Right atrium auricular region (tissue), 2 donors: ENCODE measurements around the gene TTC5. TPM values are rescaled to one million over a fixed set of nuclear protein-coding genes. Genes with fewer than 3 reads are reported as not detected.

Experiments used
- DNase-seq: peaks from one replicate; pipeline ENCODE4 v3.0.0-alpha.2; 2019; ENCODE audit warnings: low spot score
- H3K27ac ChIP-seq, 2 donors: fragments of 200-600 bp; sonication (generic); 1 replicate in 1 of 2; 2 replicates in 1 of 2; pipeline ENCODE4 v1.5.1; 2016 to 2019
- H3K27me3 ChIP-seq, 2 donors: fragments of 200-600 bp; sonication (generic); one replicate each; pipeline versions ENCODE4 v1.5.1 to v1.6.0; 2017 to 2019
- H3K36me3 ChIP-seq: fragments of 200-600 bp; sonication (generic); one replicate; pipeline ENCODE4 v1.5.1; 2016
- H3K4me1 ChIP-seq, 2 donors: fragments of 200-600 bp; sonication (generic); one replicate each; pipeline versions ENCODE4 v1.5.1 to v1.6.0; 2017 to 2019
- H3K4me3 ChIP-seq, 2 donors: fragments of 200-600 bp; sonication (generic); 1 replicate in 1 of 2; 2 replicates in 1 of 2; pipeline ENCODE4 v1.5.1; 2017 to 2019; ENCODE audit warnings: mild to moderate bottlenecking in 1 of 2, moderate library complexity in 1 of 2
- H3K9me3 ChIP-seq, 2 donors: fragments of 200-600 bp; sonication (generic); one replicate each; pipeline ENCODE4 v1.5.1; 2019
- total RNA-seq, 2 donors: library from RNA; depleted of rRNA; stranded (reverse); fragments of >200 nt; gene quantifications; one replicate each; pipeline ENCODE4 v1.1.0, GENCODE V29; 2016
- TF ChIP-seq, protein P1 (sequence below), 2 donors: fragments of 200-600 bp; sonication (generic); IDR thresholded peaks; one replicate each; pipeline ENCODE4 v1.5.1; 2019; ENCODE audit warnings: antibody characterized with exemption in 2 of 2

TTC5 gene
- total RNA-seq, 2 donors from 2014 or later, result 4.3 to 7.7 TPM

DNA sequence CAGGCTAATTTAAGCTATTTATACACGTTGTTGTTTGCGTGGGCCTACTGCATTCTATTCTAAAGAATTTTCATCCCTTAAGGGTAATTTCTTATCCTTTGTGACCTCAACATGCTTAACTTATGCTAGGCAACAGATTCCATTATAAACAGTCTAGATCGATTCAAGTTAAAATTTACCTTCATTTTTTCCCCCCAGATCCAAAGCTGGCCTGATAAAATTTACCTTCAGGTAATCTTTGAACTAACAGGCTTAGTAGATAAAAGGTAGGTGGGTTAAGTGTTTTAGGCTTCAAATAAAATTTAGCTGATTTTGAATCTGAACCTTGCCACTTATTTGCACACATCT is 27.7 kb upstream of the TTC5 start:
- H3K27ac ChIP-seq, result peak overlapping the region; percentile 87 to 91
- TF ChIP-seq, protein P1, sequence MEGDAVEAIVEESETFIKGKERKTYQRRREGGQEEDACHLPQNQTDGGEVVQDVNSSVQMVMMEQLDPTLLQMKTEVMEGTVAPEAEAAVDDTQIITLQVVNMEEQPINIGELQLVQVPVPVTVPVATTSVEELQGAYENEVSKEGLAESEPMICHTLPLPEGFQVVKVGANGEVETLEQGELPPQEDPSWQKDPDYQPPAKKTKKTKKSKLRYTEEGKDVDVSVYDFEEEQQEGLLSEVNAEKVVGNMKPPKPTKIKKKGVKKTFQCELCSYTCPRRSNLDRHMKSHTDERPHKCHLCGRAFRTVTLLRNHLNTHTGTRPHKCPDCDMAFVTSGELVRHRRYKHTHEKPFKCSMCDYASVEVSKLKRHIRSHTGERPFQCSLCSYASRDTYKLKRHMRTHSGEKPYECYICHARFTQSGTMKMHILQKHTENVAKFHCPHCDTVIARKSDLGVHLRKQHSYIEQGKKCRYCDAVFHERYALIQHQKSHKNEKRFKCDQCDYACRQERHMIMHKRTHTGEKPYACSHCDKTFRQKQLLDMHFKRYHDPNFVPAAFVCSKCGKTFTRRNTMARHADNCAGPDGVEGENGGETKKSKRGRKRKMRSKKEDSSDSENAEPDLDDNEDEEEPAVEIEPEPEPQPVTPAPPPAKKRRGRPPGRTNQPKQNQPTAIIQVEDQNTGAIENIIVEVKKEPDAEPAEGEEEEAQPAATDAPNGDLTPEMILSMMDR (IDR thresholded peaks at IDR 0.05), result no peak
- no peaks in the 10 kb centered on the region for H3K27me3 ChIP-seq
- H3K4me1 ChIP-seq, result peaks cover 2 to 21% of the 10 kb centered on the region in 2 donors
- peak overlapping the region; percentile 62 to 67 for H3K4me3 ChIP-seq
- H3K36me3 ChIP-seq, result peaks cover 10% of the 10 kb centered on the region
- DNase-seq, result no peak
- no peaks in the 10 kb centered on the region for H3K9me3 ChIP-seq

DNA sequence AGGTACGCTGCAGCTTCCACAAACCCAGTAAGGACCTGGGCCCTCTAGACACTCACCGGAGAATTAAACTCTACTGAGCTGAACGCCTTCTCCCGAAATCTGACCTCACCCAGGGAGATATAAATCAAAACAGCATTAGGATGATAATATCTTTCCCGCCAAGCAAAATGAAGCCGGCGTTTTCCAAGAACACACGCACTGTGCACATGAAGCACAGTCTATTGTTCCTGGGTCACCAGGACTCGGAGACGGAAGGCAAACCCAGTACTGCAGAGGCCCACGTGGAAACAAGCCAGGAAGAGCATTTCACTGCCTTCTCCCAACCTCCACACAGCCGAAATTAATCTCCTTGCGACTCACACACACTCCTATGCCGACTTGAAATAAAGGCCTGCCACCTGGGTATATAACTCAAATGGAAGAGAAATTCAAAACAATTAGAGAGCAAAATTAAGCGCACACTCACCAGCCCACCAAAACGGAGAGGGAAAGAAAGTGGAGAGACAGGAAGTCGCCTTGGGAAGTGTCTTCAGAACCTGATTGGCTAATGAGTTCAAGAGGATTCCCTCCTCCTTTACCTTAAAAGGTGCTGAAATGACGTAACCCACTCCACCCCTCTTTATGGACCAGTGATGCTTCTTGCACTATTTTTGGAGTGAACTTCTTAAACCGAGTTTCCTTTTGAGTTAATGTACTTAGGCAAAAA is 27.2 kb upstream of the TTC5 start, which contains the start of gene CCNB1IP1:
Gene CCNB1IP1 (minus strand): TSS at position 492 of the 706 bp plus-strand sequence. CDS start 16,756 bp downstream, outside the sequence.
- DNase-seq, result peak; percentile 71
- Histone ChIP-seq H3K36me3 (peaks cover 10% of the 10 kb centered on the region), H3K9me3 (no peaks in the 10 kb centered on the region), H3K27me3 (no peaks in the 10 kb centered on the region), H3K27ac (peak within 1 kb of the TSS; percentile 87 to 91), H3K4me3 (peak within 1 kb of the TSS; percentile 62 to 67), H3K4me1 (peaks cover 2 to 21% of the 10 kb centered on the region in 2 donors)
- TF ChIP-seq, protein P1 (IDR thresholded peaks at IDR 0.05), result no peak

DNA sequence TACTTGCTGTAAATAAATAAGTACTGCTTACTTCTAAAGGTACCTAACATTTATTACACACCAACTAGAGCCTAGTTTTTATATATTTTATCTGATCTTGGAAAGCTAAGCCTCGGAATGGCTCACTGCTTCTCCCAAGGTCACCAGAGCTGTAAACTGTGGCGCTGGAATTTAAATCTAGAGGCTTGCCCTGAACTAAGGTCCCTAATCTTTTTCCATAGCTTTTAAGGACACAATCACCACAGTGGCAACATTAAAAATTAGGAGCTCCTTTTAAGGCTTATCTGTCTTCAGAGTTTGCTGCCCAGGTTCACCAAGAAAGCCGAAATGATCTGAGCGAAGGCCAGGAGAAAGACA is 26.7 kb upstream of the TTC5 start:
- Histone ChIP-seq H3K4me1 (peaks cover 2 to 21% of the 10 kb centered on the region in 2 donors), H3K9me3 (no peaks in the 10 kb centered on the region), H3K4me3 (peak overlapping the region; percentile 62 to 67), H3K27me3 (no peaks in the 10 kb centered on the region), H3K27ac (peak overlapping the region; percentile 87 to 91), H3K36me3 (peaks cover 14% of the 10 kb centered on the region)
- no peak for DNase-seq
- TF ChIP-seq, protein P1 (IDR thresholded peaks at IDR 0.05), result peak in 1 of 2 donors; percentile 12

DNA sequence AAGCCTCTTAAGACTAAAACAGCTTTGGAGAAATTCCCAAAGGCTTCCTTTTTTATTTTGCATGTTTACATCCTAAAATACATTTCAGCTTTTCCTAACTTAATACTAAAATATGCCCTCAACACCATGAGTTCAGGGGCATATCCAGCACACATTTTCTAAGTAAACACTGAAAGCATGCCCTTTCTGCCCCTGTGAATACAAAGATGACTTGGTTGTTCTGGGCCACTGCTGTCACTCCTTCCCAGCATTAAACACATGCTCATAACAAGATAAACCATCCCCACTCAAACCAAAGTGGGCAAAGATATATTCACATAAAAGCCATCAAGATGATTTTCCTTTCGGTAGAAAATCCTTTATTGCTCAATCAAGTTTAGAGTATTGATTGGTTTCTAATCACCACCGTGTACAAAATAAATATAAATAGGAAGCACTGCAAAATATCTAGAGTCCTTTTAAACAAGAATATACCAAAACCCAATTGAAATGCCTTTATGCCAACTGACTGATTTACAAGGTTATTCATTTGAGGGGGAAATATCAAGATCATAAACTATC is 25.4 kb upstream of the TTC5 start:
- TF ChIP-seq, protein P1 (IDR thresholded peaks at IDR 0.05), result no peak
- H3K4me1 ChIP-seq, result peaks cover 2 to 25% of the 10 kb centered on the region in 2 donors
- H3K27me3 ChIP-seq, result no peaks in the 10 kb centered on the region
- H3K27ac ChIP-seq, result no peak overlapping the region
- H3K4me3 ChIP-seq, result peak overlapping the region in 1 of 2 donors; percentile 0
- peaks cover 20% of the 10 kb centered on the region for H3K36me3 ChIP-seq
- H3K9me3 ChIP-seq, result no peaks in the 10 kb centered on the region
- DNase-seq, result no peak

DNA sequence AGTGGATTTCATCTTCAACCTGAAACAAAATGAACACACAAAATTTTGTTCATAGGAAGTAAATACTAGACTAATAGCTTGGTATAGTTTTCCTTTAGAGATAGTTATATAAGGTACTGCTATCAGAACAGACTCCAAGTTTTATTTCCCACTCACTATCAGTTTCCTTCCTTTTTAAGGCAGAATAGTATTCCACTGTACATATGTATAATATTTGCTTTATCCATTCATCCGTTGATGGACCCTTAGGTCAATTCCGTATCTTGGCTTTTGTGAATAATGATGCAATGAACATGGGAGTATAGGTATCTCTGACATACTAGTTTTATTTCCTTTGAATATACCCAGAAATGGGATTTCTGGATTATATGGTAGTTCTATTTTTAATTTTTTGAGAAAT is 23.6 kb upstream of the TTC5 start:
- H3K4me1 ChIP-seq, result peaks cover 2 to 25% of the 10 kb centered on the region in 2 donors
- peaks cover 36% of the 10 kb centered on the region for H3K36me3 ChIP-seq
- no peak for DNase-seq
- no peak overlapping the region for H3K27ac ChIP-seq
- TF ChIP-seq, protein P1 (IDR thresholded peaks at IDR 0.05), result no peak
- H3K4me3 ChIP-seq, result no peak overlapping the region
- H3K9me3 ChIP-seq, result no peaks in the 10 kb centered on the region
- no peaks in the 10 kb centered on the region for H3K27me3 ChIP-seq
